K562 (cell line): ENCODE data around the gene BANP. TPM values are rescaled to one million over a fixed set of nuclear protein-coding genes. Genes with fewer than 3 reads are reported as not detected.

Source experiments
- ATAC-seq: fragments of 200-7000 bp; cut with Tn5 transposase; 3 replicates; pipeline ENCODE4 v1.9.1; 2020; ENCODE audit warnings: moderate library complexity
- BruUV-seq: library from RNA; stranded (reverse); fragments of 400-500 nt; replicated peaks from 2 replicates; lab custom pipeline; 2021; lab: Mats Ljungman, UMichigan
- CTCF ChIA-PET: fragments of 300-600 bp; formaldehyde crosslinking; extraction: SDS; loops from one replicate; lab custom pipeline; 2021; ENCODE audit warnings: low intra/inter-chr PET ratio; lab: Yijun Ruan, JAX
- POLR2A ChIA-PET: fragments of 300-600, 350-650 bp; sonication (Branson Sonifier 250); formaldehyde crosslinking; extraction: SDS; loops from one replicate; lab custom pipeline; 2021; ENCODE audit warnings: antibody characterized with exemption, inconsistent platforms; lab: Yijun Ruan, JAX
- DNase-seq, 4 experiments: peaks; one replicate each; pipeline versions ENCODE4 v3.0.0 to v3.0.0-alpha.2; 2011 to 2018; ENCODE audit warnings: low spot score in 3 of 4, mixed read lengths in 3 of 4; ENCODE audit errors: extremely low read depth in 1 of 4
- FAIRE-seq: peaks from 2 replicates; lab custom pipeline; 2011; peaks lifted over from hg19 to GRCh38; lab: Jason Lieb, UNC
- H2AFZ ChIP-seq: 2 replicates; pipeline ENCODE4 v1.6.0; 2011; ENCODE audit warnings: low read depth, low read length, control low read depth, inconsistent platforms
- H3K27ac ChIP-seq: fragments of 200-600 bp; 3 replicates; pipeline ENCODE4 v1.8.0; 2011; ENCODE audit warnings: low read depth, mild to moderate bottlenecking, control low read depth, inconsistent platforms, low read length, moderate library complexity, mixed read lengths; ENCODE audit errors: extremely low read depth
- H3K27me3 ChIP-seq, 2 experiments: fragments of 300-600 bp in 1 of 2; 2 replicates in 1 of 2; 3 replicates in 1 of 2; pipeline versions ENCODE4 v1.6.0 to v1.8.0; 2011; ENCODE audit warnings: inconsistent platforms in 2 of 2, low read length in 2 of 2, mild to moderate bottlenecking in 1 of 2, mixed read lengths in 1 of 2, moderate library complexity in 1 of 2; ENCODE audit not compliant: control insufficient read depth in 2 of 2, insufficient read depth in 2 of 2
- H3K36me3 ChIP-seq: fragments of 300-600 bp; 3 replicates; pipeline ENCODE4 v1.8.0; 2011; ENCODE audit warnings: mild to moderate bottlenecking, low read length, inconsistent platforms; ENCODE audit not compliant: control insufficient read depth, insufficient read depth
- H3K4me1 ChIP-seq, 2 experiments: fragments of 200-600 bp in 1 of 2; replicated peaks in 1 of 2; 2 replicates in 1 of 2; 3 replicates in 1 of 2; pipeline versions ENCODE4 v1.5.1 to v1.8.0; 2011; ENCODE audit warnings: inconsistent platforms in 2 of 2, low read length in 2 of 2, mild to moderate bottlenecking in 1 of 2, mixed read lengths in 1 of 2, moderate library complexity in 1 of 2; ENCODE audit not compliant: control insufficient read depth in 2 of 2, insufficient read depth in 2 of 2
- H3K4me2 ChIP-seq: 2 replicates; pipeline ENCODE4 v1.6.1; 2011; ENCODE audit warnings: low read length, control low read depth, inconsistent platforms, mixed read lengths; ENCODE audit not compliant: insufficient read depth
- H3K4me3 ChIP-seq: fragments of 200-600 bp; sonication (generic), shearing (Covaris generic); 2 replicates; pipeline ENCODE4 v1.5.1; 2016; ENCODE audit warnings: control low read depth, inconsistent platforms
- H3K79me2 ChIP-seq: fragments of 200-600 bp; 3 replicates; pipeline ENCODE4 v1.8.0; 2011; ENCODE audit warnings: low read length, inconsistent platforms; ENCODE audit not compliant: control insufficient read depth, insufficient read depth
- H3K9ac ChIP-seq, 2 experiments: 2 replicates each; pipeline versions ENCODE4 v1.6.0 to v1.6.1; 2011; ENCODE audit warnings: low read depth in 2 of 2, low read length in 2 of 2, control low read depth in 1 of 2, inconsistent platforms in 1 of 2, mild to moderate bottlenecking in 1 of 2, mixed read lengths in 1 of 2; ENCODE audit not compliant: insufficient read depth in 1 of 2
- H3K9me1 ChIP-seq: one replicate; pipeline ENCODE4 v1.6.0; 2011; ENCODE audit warnings: inconsistent platforms, mild to moderate bottlenecking, low read length, moderate library complexity; ENCODE audit not compliant: control insufficient read depth, insufficient read depth
- H3K9me3 ChIP-seq: replicated peaks from 2 replicates; pipeline ENCODE4 v1.5.1; 2011; ENCODE audit warnings: low read depth, low read length, inconsistent platforms; ENCODE audit not compliant: control insufficient read depth, insufficient read depth
- H4K20me1 ChIP-seq: replicated peaks from 2 replicates; pipeline ENCODE4 v1.6.1; 2011; ENCODE audit warnings: low read length, inconsistent platforms, mixed read lengths; ENCODE audit not compliant: control insufficient read depth, insufficient read depth
- HMG20B ChIP-seq: fragments of 250-450 bp; sonication (Bioruptor Pico); IDR thresholded peaks from 2 replicates; pipeline ENCODE4 v1.5.0; 2021; ENCODE audit warnings: mild to moderate bottlenecking
- KLF6 ChIP-seq: fragments of 250-450 bp; sonication (Bioruptor Pico); IDR thresholded peaks from 2 replicates; pipeline ENCODE4 v1.4.0; 2020; ENCODE audit warnings: mild to moderate bottlenecking, moderate library complexity, borderline replicate concordance
- SRSF7 ChIP-seq: fragments of 200-400 bp; formaldehyde crosslinking; optimal IDR thresholded peaks from 2 replicates; pipeline ENCODE3; 2017; ENCODE audit warnings: mild to moderate bottlenecking, low read depth, low read length
- ZFP36 ChIP-seq: fragments of 150-350 bp; IDR thresholded peaks from 2 replicates; pipeline ENCODE4 v1.6.1; 2018; ENCODE audit warnings: low read length, low read depth; ENCODE audit not compliant: partially characterized antibody
- ZNF140 ChIP-seq: fragments of 250-450 bp; sonication (Bioruptor Pico); IDR thresholded peaks from 2 replicates; pipeline ENCODE4 v1.8.0; 2021; ENCODE audit warnings: moderate library complexity, mild to moderate bottlenecking, inconsistent platforms
- WGBS: fragments of 100-300 bp; shearing (Covaris generic); methylation state at CpG from one replicate; pipeline ENCODE4 v1.1.6; 2016; ENCODE audit warnings: low coverage, mixed read lengths; ENCODE audit not compliant: insufficient coverage; ENCODE audit errors: missing lambda C conversion rate; 5-methylcytosine and 5-hydroxymethylcytosine counted together
- in situ Hi-C: fragments of 300-500 bp; cut with MboI; formaldehyde crosslinking; loops from 4 replicates; pipeline ENCODE4 v1.15.0; 2018; ENCODE audit warnings: inconsistent platforms, mixed read lengths
- intact Hi-C: fragments of 100-400 bp; cut with micrococcal nuclease; formaldehyde crosslinking; loops from 2 replicates; pipeline ENCODE4 v1.14.2; 2022
- polyA plus RNA-seq, 8 experiments: library from polyadenylated mRNA; depleted of rRNA in 4 of 8; stranded (reverse) in 5 of 8; unstranded in 3 of 8; fragments of >200 nt; fragmentation: Nextera tagmentation in 2 of 8; fragmentation: Illumina TruSeq in 1 of 8; extraction: Ambion mirVana in 2 of 8; extraction: Trizol in 1 of 8; gene quantifications; 2 replicates each; pipeline versions ENCODE4 v1.2.1 to v1.2.3, GENCODE V29; 2011 to 2014; ENCODE audit warnings: inconsistent platforms in 1 of 8, missing spikeins in 1 of 8
- total RNA-seq, 7 experiments: library from RNA; depleted of rRNA in 6 of 7; stranded (reverse); fragments of >200 nt in 6 of 7; fragmentation: Illumina TruSeq in 2 of 7; extraction: Trizol in 2 of 7; gene quantifications; 2 replicates each; pipeline versions ENCODE4 v1.2.1 to v1.2.3, GENCODE V29; 2011 to 2021; ENCODE audit warnings: low replicate concordance in 1 of 7
- TF ChIP-seq, protein P1 (sequence below), 2 experiments: IDR thresholded peaks; 2 replicates each; pipeline ENCODE4 v1.6.1; 2012; ENCODE audit warnings: improper control_type of control experiment in 2 of 2, low read depth in 2 of 2, low read length in 2 of 2, borderline replicate concordance in 1 of 2
- TF ChIP-seq, protein P2 (sequence below): fragments of 450-650 bp; IDR thresholded peaks from 2 replicates; pipeline ENCODE4 v1.6.1; 2018; ENCODE audit not compliant: partially characterized antibody
- TF ChIP-seq, protein P3 (sequence below): fragments of 450-650 bp; IDR thresholded peaks from 2 replicates; pipeline ENCODE4 v1.6.1; 2016; ENCODE audit warnings: low read depth

BANP gene
- total and polyA plus RNA-seq, 9 of the 15 experiments (the other 6 are each of a cell fraction or from before 2014, with no cell fraction given) = 4.6 to 22.1 (median 15.6) TPM

DNA sequence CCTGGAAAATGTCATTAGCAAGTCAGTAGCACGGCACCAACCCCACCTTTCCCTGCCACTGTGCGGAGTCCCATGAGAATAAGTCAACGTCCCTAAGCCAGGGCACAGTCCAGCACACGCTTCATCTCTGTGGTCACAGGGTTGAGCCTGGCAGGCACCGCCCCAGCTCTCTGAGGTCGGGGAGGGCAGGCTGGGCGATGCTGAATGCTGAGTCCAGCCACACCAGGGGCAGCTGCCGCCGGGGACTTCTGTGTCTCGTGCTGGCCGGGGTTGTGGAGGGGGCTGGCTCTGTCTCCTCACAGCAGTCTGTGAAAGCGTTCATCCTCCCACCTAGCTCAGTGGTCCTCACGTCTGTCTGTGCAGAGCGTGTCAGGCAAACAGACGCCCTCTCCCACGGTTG is 53.2 kb downstream of the BANP start:
- no TSS peak for BruUV-seq
- H2AFZ ChIP-seq = no peak overlapping the region
- no peaks in the 10 kb centered on the region for H3K9me3 ChIP-seq
- H3K4me1 ChIP-seq = peaks cover 0 to 12% of the 10 kb centered on the region in 2 experiments; a peak in 2 of 5 replicates
- H4K20me1 ChIP-seq = 0 out of 2 replicates have a peak, but pooled peaks cover 3% of the 10 kb centered on the region
- no peaks in the 10 kb centered on the region for H3K27me3 ChIP-seq
- DNase-seq (no peak), ATAC-seq (no peak), FAIRE-seq (no peak)
- no peak overlapping the region for H3K4me3 ChIP-seq
- ChIA-PET CTCF (no interaction called here), POLR2A (no interaction called here)
- whole genome bisulfite sequencing = 82% methylated on average over 14 of the region's 16 CpGs
- H3K36me3 ChIP-seq = peaks cover 28% of the 10 kb centered on the region; the same call in 2 of the 3 replicates
- in situ Hi-C loops (no loop called here), intact Hi-C loops (no loop called here)
- no peak overlapping the region for H3K27ac ChIP-seq
- no peak overlapping the region for H3K4me2 ChIP-seq
- H3K79me2 ChIP-seq = no peaks in the 10 kb centered on the region
- no peaks in the 10 kb centered on the region for H3K9me1 ChIP-seq
- H3K9ac ChIP-seq = no peak overlapping the region
- TF ChIP-seq SRSF7 = no peak
- TF ChIP-seq ZNF140 (CRISPR knock-in tag) = no peak
- no peak for TF ChIP-seq HMG20B (CRISPR knock-in tag)
- TF ChIP-seq, protein P1, sequence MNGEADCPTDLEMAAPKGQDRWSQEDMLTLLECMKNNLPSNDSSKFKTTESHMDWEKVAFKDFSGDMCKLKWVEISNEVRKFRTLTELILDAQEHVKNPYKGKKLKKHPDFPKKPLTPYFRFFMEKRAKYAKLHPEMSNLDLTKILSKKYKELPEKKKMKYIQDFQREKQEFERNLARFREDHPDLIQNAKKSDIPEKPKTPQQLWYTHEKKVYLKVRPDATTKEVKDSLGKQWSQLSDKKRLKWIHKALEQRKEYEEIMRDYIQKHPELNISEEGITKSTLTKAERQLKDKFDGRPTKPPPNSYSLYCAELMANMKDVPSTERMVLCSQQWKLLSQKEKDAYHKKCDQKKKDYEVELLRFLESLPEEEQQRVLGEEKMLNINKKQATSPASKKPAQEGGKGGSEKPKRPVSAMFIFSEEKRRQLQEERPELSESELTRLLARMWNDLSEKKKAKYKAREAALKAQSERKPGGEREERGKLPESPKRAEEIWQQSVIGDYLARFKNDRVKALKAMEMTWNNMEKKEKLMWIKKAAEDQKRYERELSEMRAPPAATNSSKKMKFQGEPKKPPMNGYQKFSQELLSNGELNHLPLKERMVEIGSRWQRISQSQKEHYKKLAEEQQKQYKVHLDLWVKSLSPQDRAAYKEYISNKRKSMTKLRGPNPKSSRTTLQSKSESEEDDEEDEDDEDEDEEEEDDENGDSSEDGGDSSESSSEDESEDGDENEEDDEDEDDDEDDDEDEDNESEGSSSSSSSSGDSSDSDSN (IDR thresholded peaks at IDR 0.05; ENCODE audit: borderline replicate concordance in 1 of 2, low read depth in 2 of 2, low read length in 2 of 2) = no peak
- TF ChIP-seq, protein P2, sequence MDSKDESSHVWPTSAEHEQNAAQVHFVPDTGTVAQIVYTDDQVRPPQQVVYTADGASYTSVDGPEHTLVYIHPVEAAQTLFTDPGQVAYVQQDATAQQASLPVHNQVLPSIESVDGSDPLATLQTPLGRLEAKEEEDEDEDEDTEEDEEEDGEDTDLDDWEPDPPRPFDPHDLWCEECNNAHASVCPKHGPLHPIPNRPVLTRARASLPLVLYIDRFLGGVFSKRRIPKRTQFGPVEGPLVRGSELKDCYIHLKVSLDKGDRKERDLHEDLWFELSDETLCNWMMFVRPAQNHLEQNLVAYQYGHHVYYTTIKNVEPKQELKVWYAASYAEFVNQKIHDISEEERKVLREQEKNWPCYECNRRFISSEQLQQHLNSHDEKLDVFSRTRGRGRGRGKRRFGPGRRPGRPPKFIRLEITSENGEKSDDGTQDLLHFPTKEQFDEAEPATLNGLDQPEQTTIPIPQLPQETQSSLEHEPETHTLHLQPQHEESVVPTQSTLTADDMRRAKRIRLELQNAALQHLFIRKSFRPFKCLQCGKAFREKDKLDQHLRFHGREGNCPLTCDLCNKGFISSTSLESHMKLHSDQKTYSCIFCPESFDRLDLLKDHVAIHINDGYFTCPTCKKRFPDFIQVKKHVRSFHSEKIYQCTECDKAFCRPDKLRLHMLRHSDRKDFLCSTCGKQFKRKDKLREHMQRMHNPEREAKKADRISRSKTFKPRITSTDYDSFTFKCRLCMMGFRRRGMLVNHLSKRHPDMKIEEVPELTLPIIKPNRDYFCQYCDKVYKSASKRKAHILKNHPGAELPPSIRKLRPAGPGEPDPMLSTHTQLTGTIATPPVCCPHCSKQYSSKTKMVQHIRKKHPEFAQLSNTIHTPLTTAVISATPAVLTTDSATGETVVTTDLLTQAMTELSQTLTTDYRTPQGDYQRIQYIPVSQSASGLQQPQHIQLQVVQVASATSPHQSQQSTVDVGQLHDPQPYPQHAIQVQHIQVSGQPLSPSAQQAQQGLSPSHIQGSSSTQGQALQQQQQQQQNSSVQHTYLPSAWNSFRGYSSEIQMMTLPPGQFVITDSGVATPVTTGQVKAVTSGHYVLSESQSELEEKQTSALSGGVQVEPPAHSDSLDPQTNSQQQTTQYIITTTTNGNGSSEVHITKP = no peak
- TF ChIP-seq, protein P3, sequence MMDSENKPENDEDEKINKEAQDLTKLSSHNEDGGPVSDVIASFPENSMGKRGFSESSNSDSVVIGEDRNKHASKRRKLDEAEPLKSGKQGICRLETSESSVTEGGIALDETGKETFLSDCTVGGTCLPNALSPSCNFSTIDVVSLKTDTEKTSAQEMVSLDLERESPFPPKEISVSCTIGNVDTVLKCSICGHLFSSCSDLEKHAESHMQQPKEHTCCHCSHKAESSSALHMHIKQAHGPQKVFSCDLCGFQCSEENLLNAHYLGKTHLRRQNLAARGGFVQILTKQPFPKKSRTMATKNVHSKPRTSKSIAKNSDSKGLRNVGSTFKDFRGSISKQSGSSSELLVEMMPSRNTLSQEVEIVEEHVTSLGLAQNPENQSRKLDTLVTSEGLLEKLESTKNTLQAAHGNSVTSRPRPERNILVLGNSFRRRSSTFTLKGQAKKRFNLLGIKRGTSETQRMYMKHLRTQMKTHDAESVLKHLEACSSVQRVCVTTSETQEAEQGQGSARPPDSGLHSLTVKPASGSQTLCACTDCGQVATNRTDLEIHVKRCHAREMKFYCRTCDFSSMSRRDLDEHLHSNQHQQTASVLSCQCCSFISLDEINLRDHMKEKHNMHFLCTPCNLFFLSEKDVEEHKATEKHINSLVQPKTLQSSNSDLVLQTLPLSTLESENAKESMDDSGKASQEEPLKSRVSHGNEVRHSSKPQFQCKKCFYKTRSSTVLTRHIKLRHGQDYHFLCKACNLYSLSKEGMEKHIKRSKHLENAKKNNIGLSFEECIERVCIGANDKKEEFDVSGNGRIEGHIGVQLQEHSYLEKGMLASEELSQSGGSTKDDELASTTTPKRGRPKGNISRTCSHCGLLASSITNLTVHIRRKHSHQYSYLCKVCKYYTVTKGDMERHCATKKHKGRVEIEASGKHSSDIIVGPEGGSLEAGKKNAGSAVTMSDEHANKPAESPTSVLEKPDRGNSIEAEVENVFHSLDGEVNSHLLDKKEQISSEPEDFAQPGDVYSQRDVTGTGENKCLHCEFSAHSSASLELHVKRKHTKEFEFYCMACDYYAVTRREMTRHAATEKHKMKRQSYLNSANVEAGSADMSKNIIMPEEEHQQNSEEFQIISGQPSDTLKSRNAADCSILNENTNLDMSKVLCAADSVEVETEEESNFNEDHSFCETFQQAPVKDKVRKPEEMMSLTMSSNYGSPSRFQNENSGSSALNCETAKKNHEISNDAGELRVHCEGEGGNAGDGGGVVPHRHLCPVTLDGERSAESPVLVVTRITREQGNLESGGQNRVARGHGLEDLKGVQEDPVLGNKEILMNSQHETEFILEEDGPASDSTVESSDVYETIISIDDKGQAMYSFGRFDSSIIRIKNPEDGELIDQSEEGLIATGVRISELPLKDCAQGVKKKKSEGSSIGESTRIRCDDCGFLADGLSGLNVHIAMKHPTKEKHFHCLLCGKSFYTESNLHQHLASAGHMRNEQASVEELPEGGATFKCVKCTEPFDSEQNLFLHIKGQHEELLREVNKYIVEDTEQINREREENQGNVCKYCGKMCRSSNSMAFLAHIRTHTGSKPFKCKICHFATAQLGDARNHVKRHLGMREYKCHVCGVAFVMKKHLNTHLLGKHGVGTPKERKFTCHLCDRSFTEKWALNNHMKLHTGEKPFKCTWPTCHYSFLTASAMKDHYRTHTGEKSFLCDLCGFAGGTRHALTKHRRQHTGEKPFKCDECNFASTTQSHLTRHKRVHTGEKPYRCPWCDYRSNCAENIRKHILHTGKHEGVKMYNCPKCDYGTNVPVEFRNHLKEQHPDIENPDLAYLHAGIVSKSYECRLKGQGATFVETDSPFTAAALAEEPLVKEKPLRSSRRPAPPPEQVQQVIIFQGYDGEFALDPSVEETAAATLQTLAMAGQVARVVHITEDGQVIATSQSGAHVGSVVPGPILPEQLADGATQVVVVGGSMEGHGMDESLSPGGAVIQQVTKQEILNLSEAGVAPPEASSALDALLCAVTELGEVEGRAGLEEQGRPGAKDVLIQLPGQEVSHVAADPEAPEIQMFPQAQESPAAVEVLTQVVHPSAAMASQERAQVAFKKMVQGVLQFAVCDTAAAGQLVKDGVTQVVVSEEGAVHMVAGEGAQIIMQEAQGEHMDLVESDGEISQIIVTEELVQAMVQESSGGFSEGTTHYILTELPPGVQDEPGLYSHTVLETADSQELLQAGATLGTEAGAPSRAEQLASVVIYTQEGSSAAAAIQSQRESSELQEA = no peak
- no peak for TF ChIP-seq ZFP36
- TF ChIP-seq KLF6 (CRISPR knock-in tag) = no peak
